Heart left ventricle (tissue), 13 donors: Measurements from ENCODE around the gene BIN2.

Source experiments
- CTCF ChIP-seq, 12 donors: fragments of 200-600 bp; sonication (generic) in 4 of 12; IDR thresholded peaks; one replicate each; pipeline versions ENCODE4 v1.5.0 to v1.8.0; 2018 to 2022; ENCODE audit warnings: antibody characterized with exemption in 12 of 12, mild to moderate bottlenecking in 5 of 12
- POLR2A ChIP-seq, 2 donors: fragments of 450-650 bp; IDR thresholded peaks; one replicate each; pipeline ENCODE4 v1.6.1; 2017; ENCODE audit warnings: antibody characterized with exemption in 2 of 2, mild to moderate bottlenecking in 2 of 2, moderate library complexity in 2 of 2
- donor health status: ischemic (EF 13 %, LVEDD 7.1; RV severe dilation, severe dysfunction).
- donor health status: DM: no; HTN: yes; CAD: no.
- donor health status: DM: no; HTN: no; CAD: no.
- donor health status: ischemic (EF 25% LVEDD 6.9; RV normal size, moderate dysfunction).
- donor health status: ischemic (EF 25% LVEDD 5.7; RV mildly dilated, moderate dysfunction).
- donor health status: ischemic (EF 35%, LVEDD 5.7; RV mildly dilated, moderate dysfunction).
- donor health status: nonischemic (EF 11% LVEDD 7.7; RV severe dilation, severe dysfunction).
- donor health status: DM: yes; HTN: yes; CAD: no.
- donor health status: PGD.
- donor health status: ischemic (EF 29% LVEDD 5.4; RV normal size, mild dysfunction).
- donor health status: nonischemic (EF 23%, LVEDD 6.1; RV moderate dilation, normal function).

DNA sequence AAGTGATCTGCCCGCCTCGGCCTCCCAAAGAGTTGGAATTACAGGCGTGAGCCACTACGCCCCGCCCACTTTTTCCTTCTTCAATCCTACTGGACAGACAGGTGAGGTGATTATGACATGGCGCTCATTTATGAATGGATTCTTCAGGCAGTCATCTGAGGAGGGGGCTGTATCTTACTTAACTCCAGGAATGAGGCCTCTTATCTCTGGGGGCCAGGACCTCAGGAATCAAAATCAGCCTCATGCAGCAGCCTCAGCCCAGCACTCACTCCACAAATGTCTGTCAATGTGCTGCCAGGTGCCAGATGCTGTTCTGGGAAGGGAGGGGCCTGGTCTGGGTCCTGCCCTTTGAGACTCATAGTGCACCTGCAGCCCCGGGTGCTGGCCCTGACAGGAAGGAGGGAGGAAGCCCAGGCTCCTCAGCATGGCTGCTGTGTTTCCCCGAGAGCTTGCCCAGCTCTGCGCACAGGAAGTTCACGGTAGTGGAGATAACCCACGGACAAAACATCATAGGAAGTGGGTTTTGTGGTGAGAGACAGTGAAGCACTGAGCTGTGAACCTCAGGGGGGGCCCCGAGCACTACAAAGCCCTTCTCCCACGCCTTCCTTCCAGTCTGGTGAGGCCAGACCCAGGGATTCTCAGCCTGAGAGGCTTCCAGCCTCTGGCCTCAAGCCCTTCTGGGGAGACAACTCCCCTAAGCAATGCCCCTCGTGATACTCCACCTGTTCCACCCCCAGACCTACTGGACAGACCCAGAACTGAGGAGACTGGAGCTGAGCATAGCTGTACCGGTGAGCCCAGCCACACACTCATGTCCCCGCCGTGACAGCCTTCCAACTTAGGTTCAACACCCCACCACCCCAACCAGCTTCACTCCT is 44.9 kb upstream of the BIN2 start:
- TF ChIP-seq CTCF (IDR thresholded peaks at IDR 0.05) (no peak), POLR2A (IDR thresholded peaks at IDR 0.05) (no peak)
